ENCODE results near the gene SRRM1. TPM values are rescaled to one million over a fixed set of nuclear protein-coding genes. Genes with fewer than 3 reads are reported as not detected.

SRRM1 gene
- total and polyA plus RNA-seq, 2 donors (not counting 3 experiments of a cell fraction or from before 2014, with no cell fraction given): 39.7 to 163 TPM

- Histone ChIP-seq H3K4me2 (ENCODE audit: insufficient read depth, low read length) (no peak overlapping the region), H3K4me1 (ENCODE audit: control insufficient read depth, extremely low read depth, insufficient read depth, low read length) (no peaks in the 10 kb centered on the region), H3K36me3 (ENCODE audit: control insufficient read depth in 2 of 2, extremely low read depth in 1 of 2, insufficient read depth in 2 of 2, low read length in 2 of 2) (no peaks in the 10 kb centered on the region), H3K9me1 (replicated peaks; ENCODE audit: control insufficient read depth, extremely low read depth, insufficient read depth, low read length) (no peaks in the 10 kb centered on the region), H3K9ac (replicated peaks; ENCODE audit: extremely low read depth, insufficient read depth, low read length) (no peak overlapping the region), H2AFZ (ENCODE audit: low read depth, low read length) (no peak overlapping the region), H4K20me1 (replicated peaks; ENCODE audit: control insufficient read depth, extremely low read depth, insufficient read depth, low read length) (no peaks in the 10 kb centered on the region), H3K27ac (ENCODE audit: insufficient read depth, low read depth, low read length) (no peak overlapping the region), H3K27me3 (ENCODE audit: control insufficient read depth in 2 of 2, insufficient read depth in 2 of 2, low read length in 2 of 2) (peaks cover 2 to 3% of the 10 kb centered on the region in 2 experiments), H3K9me3 (replicated peaks; ENCODE audit: control insufficient read depth, insufficient read depth, low read length) (no peaks in the 10 kb centered on the region), H3K79me2 (ENCODE audit: control insufficient read depth, insufficient read depth, low read length) (no peaks in the 10 kb centered on the region), H3K4me3 (replicated peaks in 1 of 3; ENCODE audit: insufficient read depth in 1 of 3, low read depth in 1 of 3, low read length in 3 of 3) (no peak overlapping the region)
- no TSS peak for BruUV-seq (replicated peaks)
- no peak for TF ChIP-seq FOS (IDR thresholded peaks at IDR 0.05; ENCODE audit: borderline replicate concordance, insufficient read depth, low read length)
- no peak for TF ChIP-seq MYC (IDR thresholded peaks at IDR 0.05; ENCODE audit: low read depth, low read length)
- TF ChIP-seq GATA2 (IDR thresholded peaks at IDR 0.05; ENCODE audit: insufficient read depth, insufficient read length, low read depth, low read length): no peak
- TF ChIP-seq EZH2 (IDR thresholded peaks at IDR 0.05; ENCODE audit: borderline replicate concordance, low read depth, low read length, severe bottlenecking): no peak
- TF ChIP-seq CTCF (IDR thresholded peaks at IDR 0.05; ENCODE audit: extremely low read depth in 1 of 2, insufficient read depth in 1 of 2, low read depth in 1 of 2, low read length in 2 of 2): no peak
- no peak for TF ChIP-seq JUN (IDR thresholded peaks at IDR 0.05; ENCODE audit: borderline replicate concordance, insufficient read depth, insufficient read length, low read depth)
- TF ChIP-seq MAX (IDR thresholded peaks at IDR 0.05; ENCODE audit: insufficient read depth, insufficient read length): no peak
- TF ChIP-seq POLR2A (IDR thresholded peaks at IDR 0.05; ENCODE audit: low read depth, low read length): no peak
- TF ChIP-seq POLR2AphosphoS5 (IDR thresholded peaks at IDR 0.05; ENCODE audit: insufficient read depth, low read depth, low read length): no peak
- no peak for DNase-seq (ENCODE audit: low read depth, low spot score)
- intact Hi-C loops (cut with micrococcal nuclease) (no loop called here), dilution Hi-C loops (cut with MboI; ENCODE audit: extremely low pct_ligation_motif_present, low sequenced_read_pairs) (no loop called here)
- FAIRE-seq: no peak
- CTCF ChIA-PET: no interaction called here
- POLR2A ChIA-PET: no interaction called here
Measured at GRCh38 chr1:24594328-24594598, 48.8 kb upstream of the SRRM1 start.

Data from endothelial cell of umbilical vein (primary cell).